Measurements from ENCODE around the gene TMPRSS6.

TMPRSS6 gene

DNA sequence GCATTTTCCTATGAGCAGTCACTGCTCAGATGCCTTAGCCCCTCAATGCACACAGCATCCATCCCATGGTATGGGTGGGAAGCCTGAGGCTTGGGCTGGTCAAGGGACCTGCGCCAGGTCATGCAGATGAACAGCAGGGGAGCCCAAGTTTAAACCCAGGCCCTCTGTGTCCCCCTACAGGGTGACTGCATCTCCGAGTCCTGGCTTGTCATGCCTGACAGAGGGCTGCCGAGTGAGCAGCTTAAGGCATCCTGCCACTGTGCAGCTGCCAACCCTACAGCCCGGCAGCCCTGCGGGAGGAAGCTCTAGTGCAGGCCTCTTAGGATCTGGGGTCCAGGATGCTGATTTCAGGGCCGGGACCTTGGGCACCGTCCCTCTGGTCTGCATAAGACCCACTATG, 30.2 kb upstream of the TMPRSS6 start:
- no peak for DNase-seq

DNA sequence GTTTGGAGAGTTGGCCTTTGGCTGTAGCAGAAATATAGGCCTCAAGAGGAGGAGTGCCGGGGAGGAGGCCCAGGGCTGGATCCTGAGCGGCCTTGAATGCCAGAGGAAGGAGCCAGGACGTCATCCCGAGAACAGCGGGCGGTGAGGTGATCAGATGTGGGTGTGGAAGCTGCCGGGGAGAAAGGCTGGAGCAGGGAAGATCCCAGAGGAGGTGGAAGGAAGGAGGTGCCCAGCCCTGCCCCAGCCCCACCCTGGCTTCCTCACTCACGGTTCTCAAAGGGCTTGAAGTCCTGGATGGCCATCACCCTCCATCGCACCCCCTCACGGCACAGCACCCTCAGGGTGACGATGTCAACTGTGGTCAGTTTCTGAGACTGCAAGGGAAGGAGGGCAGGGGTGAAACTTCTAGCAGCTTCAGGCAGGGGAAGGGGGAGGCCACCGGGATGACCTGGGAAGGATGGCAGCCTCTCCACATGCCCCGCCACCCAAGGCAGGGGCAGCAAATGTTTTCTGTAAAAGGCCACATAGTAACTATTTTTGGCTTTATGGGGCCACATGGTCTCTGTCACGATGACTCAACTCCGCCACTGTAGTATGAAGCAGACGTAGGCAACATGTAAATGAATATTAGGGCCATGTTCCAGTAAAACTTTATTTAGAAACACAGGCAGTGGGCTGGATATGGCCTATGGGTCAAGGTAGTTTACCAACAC, 29.5 kb upstream of the TMPRSS6 start:
- no peak for DNase-seq

DNA sequence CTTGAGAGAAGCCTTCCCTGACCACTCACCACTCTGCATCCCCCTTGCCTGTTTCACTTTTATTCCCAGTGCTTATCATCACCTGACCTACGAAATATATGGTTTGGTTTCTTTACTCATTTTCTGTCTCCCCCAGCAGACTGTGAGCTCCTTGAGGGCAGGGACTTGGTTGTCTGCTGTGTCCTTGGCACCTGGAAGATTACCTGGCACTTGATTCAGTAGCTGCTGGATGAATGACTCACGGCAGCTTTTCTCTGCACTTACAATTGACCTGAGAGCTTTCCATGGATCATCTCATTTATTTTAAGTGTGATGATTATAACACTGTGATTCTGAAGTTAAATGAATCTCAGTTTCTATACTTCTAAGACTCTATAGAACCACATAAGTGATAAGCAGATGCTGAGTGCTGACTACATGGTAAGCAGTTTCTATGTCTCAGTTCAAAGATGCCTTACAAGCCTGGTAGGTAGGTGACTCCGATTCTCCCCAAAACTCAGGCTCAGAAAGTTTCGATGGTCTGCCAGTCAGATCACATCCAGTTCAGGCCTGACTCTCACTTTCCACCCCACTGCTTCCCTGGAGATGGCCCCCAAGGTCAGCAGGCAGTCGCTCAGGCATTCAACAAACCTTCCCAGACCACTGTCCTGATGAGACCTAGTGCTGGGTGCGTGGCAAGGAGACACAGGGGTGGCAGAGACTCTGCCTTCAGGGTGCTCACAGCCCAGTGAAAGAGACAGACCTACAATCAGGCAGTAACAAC, 28.6 kb upstream of the TMPRSS6 start:
- DNase-seq, result no peak

DNA sequence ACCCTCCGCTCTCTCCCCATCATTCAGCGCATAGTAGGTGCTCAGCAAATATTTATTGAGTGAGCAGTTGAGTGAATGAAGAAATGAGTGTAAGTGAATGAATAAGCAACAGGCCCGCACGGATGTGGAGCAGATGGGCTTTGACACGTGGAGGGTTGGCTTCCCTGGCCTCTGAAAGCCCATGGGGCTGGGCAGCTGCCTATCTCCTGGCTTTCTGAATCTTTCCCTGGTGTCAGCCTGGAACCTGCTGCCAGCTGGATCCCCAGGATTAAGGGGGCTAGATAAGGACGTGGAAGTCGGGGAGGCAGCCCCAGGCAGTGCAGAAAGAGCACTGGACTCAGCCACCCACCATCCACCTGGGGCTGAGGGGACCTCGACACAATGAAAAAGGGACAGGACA, 27.6 kb upstream of the TMPRSS6 start:
- DNase-seq, result no peak

DNA sequence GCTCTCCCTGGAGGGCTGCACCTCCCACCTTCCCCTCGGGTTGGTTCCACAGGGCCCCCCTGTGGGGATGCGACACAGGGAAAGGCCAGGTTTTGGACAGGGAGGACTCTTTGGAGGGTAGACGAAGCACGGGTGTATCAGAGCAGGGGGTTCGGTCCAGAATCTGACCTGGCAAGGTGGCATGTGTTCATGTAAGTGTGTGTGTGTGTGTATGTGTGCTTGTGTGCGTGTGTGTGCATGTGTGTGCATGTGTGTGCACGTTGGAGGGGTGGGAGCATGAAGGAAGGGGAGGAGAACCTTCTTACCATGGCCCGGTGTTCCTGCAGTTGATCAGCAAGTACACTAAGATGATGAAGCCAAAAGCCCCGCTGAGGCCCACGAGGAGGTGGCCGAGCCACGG, 25.5 kb upstream of the TMPRSS6 start:
- DNase-seq, result no peak

DNA sequence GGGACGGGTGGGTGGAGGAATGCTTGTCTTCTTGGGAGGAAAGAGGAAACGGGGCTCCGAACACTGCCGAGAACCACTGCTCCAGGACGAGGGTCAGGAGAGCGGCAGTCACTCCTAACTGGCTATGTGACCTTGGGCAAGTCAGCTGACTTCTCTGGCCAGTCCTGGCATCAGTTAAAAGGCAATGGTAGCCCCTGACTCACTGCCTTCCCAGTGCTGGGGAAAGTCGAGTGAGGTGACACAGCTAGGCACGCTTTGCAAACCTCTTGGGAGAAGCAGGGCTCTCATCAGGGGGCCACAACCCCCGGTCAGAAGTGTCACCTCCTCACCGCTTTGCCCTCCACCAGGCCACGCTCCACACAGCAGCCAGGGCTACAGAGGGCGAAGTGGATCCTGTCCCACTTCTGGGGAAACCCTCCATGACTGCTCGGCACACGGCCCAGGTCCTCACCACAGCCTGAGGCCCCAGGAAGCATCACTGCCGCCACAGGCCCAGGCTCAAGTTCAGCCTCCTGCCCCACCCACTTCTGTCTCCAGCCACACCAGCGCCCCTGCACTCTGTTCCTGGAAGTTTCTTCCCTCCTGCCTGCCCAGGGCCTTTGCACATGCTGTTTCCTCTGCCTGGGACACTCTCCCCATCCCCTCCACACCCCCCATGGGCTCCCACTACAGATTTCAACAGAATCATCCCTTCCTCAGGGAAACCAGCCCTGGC, 23.9 kb upstream of the TMPRSS6 start:
- DNase-seq, result no peak

DNA sequence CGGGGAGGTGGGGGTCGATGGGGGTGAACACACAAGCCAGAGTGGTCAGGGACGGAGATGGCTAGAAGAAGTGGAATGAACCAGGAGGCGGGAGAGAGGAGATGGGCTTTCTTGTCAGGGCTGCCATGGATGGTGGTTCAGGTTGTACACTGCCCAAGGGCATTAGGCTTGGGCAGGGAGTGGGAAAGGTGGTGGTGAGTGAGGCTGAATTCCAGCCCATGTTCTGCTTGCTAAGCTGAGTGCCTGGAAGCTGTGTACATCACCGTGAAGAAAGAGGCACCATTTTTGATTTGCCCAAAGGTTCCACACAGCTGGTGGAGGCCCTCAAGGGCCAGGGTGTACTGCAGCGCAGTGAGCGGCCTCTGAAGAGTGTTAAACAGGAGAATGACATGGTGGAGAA, 23.3 kb upstream of the TMPRSS6 start:
- no peak for DNase-seq

DNA sequence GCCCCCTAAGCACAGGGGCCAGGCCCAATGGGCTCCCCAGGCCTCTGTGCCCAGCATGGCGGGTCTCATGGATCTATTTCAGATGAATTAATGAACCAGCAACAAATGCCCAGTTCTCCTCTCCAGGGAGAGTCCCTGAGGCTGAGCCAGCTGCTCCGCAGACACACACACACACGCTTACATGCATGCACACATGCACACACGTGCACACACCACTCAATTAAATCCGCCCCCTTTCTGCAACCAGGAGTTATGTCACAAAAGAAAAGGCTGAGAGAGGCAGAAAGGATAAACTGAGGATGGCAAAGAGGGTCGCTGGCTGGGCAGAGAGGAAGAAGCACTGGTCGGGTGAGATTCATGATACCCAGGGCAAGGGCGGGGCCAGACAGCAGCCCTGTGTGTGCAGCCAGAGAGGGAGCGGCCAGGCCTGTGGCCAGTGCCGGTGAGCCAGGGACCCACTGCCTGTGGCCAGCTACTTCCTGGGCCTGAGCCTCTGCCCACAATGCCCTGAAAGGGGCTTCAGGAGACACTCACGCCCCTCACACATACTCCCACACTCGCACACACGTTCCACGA, 20.4 kb upstream of the TMPRSS6 start:
- no peak for DNase-seq

DNA sequence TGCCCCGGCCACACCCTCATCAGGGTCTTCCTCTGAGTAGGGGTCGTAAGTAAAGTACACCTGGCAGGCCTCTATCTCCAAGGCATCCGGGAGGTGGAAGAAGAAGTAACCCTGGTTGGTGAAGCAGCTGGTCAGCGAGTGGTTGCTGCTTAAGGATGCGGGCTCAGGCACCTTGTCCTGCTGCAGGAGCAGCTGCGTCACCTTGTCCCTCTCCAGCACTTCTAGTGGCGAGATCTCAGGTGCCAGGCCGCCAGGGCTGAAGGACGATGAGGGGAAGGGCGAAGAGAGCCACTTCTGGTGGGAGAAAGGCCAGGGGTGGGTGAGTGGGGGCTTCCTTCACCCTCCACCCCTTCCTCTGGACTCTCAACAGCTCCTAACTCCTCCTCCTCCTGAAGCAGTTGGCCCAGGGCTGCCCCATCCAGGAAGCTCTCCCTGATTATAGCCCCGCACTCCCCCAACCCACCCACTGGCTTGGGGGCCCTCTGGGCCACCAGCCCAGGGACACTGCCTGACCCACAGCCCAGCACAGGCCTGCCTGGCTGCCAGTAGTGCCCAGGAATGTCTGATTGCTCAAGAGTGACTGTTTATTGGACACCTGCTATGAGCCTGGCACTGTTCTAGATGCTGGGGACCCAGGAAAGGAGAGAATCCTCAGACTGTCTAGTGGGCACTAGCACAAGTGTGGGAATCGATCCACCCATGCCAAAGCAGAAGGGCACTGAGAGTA, 19.2 kb upstream of the TMPRSS6 start:
- no peak for DNase-seq

DNA sequence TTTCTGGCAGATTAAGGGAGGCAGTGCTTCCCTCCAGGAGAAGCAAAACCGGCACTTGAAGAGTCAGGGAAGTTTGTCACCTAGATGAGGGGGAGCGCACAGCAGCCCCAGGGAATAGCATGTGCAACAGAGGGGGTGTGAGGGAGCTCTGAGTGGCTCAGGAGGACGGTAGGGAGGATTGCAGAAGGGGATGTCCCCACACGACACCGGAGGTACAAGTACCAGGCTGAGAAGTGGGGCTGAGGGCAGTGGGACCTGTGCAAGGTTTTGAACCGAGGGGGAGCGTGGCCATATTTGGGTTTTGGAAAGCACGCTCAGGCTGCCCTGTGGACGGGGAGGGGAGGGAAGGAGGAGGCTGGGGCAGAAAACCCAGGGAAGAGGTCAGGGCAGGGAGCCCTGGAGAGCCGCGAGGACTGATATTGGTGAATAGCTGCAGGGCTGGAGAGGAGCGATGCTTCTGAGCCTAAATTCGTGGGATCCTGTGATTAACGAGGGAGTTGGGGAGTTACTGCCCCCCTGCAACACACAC, 17.9 kb upstream of the TMPRSS6 start:
- no peak for DNase-seq

DNA sequence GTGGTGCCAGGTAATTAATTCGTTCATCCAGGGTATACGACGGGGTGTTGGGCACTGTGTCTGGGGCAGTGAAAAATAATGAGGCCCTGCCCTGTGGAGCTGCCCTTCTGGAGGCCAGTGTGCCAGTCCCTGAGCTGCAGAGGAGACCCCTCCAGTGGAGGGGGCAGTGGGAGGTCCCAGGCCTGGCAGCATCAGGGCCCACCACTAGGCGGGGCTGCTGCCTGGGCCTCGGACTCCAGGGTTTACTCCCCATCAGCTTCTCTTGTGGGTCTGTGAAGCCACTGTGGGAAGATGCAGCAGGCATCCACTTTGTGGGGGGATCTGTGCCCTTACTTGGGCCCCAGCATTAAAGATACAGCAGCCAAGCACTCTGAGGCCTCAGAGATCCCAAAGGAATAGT, 17.4 kb upstream of the TMPRSS6 start:
- no peak for DNase-seq

DNA sequence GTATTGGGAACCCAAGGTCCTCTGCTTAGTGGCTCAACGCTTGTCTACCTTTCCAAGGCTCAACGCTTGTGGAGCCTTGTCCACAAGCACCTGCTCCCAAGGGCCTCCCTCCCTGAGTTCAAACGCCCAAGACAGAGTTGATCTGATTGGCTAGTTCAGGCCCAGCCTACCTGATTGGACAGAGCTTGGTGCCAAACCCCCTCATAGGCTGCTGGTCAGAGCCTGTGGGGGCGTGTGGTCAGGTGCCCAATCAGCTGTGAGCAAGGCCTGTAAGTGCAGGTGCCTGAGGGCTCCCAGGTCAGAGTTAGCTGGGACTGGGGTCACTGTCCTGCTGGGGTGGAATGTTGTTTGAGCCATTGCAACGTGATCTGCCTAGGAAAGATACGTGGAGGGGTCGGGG, 16.9 kb upstream of the TMPRSS6 start:
- no peak for DNase-seq

DNA sequence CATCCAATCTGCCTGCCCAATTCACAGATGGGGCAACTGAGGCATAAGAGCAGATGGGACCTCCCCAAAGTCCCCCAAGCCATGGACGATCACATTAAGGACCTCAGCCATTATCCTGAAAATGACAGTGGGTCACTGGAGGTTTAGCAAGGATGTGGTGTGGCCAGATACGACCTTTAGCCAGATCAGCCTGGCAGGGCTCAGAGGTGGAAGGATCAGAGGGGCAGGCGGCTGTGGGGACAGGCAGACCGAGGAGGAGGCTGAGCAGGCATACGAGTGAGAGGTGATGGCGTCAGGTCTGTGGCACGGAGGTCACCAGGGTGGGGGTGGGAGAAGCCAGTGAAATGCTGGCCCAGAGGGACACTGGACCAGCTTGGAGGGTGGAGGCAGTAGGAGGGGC, 14.1 kb upstream of the TMPRSS6 start:
- DNase-seq, result no peak

DNA sequence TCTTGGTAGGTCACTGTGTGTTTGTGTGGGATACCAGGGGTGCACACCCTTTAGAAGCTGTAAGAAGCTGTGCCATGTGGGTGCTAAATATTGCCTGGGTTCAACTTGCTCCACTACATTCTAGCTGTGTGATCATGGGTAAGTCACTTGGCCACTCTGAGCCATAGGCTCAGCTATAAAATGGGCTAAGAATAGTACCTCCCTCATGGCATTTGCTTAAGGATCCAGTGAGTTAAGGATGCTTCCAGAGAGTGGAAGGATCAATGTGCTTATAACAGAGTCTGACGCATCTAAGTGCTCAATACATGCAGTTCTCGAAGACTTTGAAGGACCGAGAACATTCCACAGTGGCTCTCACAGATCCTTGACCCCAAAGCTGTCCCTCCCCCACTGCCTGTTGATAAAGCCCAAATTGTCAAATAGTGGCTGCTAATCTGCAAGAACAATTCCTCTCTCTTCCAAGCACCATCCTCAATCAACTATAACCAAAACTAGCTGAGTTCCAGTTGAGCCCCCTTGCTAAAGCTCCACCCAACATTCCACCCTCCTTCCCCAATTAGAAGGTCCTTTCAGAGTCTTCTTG, 13.2 kb upstream of the TMPRSS6 start:
- no peak for DNase-seq

DNA sequence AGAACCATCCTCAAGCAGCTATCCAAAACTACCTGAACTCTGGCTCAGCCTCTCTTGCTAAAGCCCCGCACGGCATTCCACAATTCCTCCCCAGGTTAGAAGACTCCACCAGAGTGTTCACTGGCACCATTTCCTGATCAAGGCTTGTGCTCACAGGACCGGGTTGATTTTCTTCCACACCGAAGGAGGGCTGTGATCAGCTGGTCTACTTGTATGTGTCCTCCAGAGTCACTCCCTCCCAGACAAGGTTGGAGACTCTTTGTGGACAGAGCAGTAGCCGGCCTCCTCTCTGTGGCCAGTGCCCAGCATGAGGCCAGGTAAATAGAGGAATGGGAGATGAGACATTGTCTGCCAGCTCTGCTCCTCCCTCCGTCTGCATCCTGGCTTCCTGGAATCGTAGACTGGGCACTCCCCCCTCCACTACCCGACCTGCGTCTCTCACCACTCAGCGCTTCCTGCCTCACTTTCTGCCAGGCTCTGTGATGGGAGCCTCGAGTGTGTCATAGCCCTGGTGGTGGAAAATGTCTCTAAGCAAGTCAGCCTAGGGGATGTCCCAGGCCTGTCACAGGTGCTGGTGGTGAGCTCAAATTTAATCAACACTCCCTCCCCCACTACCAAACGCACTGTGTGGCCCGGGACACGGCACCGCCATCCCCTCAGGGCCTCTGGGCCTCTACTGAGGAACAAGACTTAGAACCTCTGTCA, 12.5 kb upstream of the TMPRSS6 start:
- DNase-seq, result no peak

DNA sequence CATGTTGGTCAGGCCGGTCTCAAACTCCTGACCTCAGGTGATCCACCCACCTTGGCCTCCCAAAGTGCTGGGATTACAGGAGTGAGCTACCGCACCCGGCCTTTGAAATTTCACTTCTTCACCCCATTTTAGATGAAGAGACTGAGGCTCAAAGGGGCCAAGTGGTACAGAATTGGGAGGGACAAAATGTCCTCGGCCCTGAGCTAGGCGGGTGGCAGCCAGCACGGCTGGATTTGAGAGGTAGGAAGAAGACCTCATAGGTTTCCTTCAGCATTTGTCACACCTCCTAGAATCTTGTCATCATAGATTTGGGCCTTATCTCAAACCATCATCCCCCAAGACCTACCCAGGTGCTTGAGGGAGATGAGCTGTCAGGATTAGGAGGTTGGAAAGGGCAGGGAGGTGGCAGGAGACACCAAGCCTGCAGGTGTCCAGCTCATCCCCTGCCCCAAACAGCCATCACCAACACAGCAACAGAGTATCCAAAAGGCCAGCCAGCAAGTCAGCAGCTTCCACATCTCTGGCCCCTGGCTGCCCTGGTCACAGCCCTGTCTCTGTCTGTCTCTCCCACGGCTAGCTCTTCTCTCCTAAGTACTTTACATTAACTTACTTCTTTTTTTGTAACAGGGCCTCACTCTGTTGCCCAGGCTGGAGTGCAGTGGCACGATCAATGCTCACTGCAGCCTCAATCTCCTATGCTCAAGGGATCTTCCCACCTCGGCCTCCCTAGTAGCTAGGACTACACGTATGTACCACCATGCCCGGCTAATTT, 11.2 kb upstream of the TMPRSS6 start:
- DNase-seq, result no peak

DNA sequence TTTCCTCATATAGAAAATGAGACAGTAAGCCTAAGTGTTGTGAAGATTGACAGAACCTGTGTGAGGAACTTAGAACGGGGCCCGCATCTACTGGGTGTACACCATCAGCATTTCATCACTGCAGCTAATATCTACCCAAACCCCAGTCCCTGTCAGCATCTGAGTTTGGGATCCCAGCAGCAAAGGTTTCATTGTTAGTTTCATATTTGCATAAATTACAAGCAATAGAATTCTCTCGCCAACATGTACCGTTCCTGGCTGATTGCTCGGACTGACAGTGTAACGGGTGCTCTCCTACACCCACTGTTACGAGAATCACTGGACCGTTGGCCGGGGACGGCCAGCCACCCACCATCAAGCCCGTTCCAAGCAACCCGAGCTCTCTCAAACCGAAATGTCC, 10.4 kb upstream of the TMPRSS6 start:
- no peak for DNase-seq

DNA sequence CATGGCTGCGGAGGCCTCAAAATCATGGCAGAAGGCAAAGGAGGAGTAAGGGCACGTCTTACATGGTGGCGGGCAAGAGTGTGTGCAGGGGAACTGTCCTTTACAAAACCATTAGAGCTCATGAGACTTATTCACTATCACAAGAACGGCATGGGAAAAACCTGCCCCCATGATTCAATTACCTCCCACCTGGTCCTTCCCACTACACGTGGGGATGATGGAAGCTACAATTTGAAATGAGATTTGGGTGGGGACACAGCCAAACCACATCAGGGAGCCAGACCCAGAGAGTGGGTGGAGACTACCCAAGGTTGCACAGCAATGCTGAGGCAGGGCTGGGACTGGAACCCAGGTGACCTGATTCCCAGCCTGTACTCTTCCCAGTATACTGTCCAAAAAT, 8.6 kb upstream of the TMPRSS6 start:
- no peak for DNase-seq

DNA sequence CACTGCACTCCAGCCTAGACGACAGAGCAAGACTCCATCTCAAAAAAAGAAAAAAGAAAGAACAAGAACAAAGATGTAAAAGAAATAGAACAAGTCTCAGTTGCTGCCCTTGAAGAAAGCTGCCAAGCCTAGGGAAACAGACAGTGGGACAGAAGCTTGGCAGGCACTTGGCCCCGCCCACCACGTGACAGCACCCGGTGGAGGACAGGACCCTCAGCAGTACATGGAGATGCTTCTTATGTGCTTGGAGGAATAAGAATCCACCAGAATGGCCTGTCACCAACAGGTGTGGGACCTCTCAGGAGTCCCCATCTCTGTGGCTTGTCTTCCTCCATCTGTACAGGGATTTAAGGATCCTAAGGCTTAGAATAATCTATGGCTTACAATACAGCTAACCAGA, 7.6 kb upstream of the TMPRSS6 start:
- no peak for DNase-seq

DNA sequence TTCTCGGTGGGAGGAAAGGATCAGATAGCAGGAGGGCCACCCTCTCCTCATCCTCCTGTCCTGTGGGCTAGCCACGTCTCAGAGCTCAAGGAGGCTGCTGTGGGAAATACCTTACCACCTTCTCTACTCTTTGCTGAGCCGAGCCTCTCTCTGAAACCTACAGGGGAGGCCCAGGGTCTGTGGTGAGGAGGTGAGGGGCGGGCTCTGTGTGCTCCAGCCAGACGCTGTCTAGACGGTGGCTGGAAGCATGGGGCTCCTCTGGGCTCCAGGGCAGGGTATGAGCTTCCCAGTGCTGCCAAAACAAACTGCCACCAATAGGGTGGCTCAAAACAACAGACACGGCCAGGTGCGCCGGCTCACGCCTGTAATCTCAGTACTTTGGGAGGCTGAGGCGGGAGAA, 5.5 kb upstream of the TMPRSS6 start:
- no peak for DNase-seq

DNA sequence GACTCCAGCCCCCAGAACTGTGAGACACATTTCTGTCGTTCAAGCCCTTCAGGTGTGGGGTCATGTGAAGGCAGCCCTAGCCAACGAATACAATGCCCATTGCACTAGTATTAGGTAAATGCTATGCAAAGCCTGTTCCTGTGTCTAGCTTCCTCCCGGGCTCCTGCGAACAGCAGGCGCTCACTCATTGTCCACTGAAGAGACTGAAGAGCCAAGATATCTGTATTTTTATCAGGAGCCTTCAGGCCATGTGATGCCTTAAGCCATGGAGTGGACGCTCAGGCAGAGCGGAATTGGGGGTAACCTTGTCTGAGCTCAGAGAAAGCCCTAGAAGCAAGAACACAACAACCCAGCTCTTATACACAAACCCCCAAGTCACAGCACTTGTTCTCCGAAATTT, 4.2 kb upstream of the TMPRSS6 start:
- no peak for DNase-seq

All from GF-D8 (cell line).